HG02938 (cell line): Measurements from ENCODE around the gene DDX20.
"Not testable (repeated sequence)": the region's sequence is repeated elsewhere in the genome, so short reads cannot be mapped to it uniquely, and the experiment has no call there.

ENCODE experiments used
- ATAC-seq: cut with Tn5 transposase; IDR thresholded peaks from one replicate; pipeline ENCODE4 v1.9.1; 2021; ENCODE audit warnings: mild to moderate bottlenecking, moderate library complexity; ENCODE audit not compliant: unreplicated experiment

The DDX20 gene

GRCh38 chr1:111786669-111787207 is 31.0 kb downstream of the DDX20 start:
- ATAC-seq, result no peak

DNA sequence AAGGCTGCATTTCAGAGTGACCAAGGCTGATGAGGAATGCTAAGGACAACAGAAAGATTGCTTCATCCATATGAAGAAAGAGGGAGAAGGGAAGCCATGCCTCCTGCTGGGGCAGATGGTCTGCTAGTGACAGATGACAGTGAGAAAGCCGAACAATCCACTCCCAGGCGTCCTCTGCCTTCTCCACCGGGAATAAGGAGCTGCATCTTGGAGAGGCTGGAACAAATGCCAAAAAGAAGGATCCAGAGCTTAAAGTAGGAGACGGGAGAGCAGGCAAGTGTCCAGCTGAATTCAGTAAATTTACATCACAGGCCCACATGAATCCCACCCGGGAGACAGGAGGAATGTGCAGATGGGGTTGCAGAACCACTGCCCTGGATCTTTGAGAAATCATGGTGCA is 33.4 kb downstream of the DDX20 start:
- ATAC-seq, result no peak

GRCh38 chr1:111789666-111790316 is 34.1 kb downstream of the DDX20 start:
- ATAC-seq, result no peak

GRCh38 chr1:111791776-111792175 is 36.1 kb downstream of the DDX20 start:
- no peak for ATAC-seq

DNA sequence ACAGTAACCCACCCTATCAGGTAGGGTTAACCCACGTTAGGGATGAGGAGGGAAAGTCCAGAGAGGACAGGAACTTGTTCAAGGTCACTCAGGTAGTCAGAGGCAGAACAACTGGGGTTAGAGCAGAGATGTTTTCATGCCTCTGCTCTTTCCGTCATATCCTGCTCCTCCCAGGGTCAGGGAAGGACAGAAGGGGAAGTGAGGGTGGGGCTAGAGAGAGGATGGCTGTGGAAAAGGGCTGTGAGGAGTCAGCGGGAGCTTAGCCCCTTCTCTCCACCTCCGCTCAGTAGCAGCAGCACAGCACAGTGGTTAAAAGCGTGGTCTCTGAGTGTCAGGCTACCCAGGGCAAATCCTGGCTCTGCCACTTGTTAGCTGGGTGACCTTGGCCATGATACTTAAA is 36.5 kb downstream of the DDX20 start:
- ATAC-seq, result no peak

DNA sequence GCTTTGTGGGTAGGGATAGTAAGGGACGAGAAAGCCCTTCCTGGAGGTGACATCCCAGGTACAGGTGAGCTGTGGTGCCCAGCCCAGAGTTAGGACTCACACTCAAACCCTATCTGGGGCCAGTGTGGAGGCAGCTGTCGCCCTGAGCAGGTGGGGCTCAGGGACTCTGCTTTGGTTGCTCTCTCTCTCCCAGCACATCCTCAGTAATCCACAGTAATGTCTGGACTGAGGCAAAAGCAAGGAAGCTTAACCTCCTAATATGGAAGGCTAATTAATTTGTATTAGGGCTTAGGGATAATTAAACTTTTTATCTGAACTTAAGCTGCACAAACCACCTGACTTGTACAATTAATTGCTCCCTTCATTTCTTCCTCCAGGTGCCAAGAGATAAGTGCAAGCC is 38.2 kb downstream of the DDX20 start:
- no peak for ATAC-seq

- ATAC-seq, result no peak
Observed at GRCh38 chr1:111795401-111795800, 39.7 kb downstream of the DDX20 start.

DNA sequence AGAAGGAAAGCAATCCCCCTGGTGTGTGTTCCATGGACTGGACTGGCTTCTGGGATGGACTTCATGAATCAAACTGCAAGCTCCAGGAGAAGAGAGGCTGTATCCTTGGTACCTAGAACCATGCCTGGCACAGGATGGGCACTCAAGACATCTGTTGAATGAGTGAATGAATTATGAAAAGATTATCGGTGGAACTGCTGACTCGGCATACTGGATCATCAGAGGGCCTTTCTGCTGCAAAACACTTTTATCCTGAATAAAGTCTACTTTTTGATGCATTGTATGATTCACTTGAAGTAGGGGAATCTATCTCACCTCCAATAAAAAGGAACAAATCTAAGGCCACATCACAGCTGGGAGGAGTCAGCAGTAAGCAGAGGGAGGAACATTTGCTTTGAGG is 42.9 kb downstream of the DDX20 start:
- ATAC-seq, result no peak

DNA sequence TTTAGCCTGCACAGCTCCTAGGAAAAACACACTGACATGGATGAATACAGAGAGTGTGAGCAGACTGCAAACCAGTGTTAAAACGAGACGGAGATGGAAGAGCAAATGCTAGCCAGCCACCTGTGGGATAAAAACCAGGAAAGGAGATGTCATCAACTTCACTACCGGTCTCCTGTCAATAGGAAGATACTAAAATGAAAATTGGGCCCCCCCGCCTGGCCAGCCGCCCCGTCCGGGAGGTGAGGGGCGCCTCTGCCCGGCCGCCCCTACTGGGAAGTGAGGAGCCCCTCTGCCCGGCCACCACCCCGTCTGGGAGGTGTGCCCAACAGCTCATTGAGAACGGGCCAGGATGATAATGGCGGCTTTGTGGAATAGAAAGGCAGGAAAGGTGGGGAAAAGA is 44.0 kb downstream of the DDX20 start:
- not testable (repeated sequence) for ATAC-seq

- ATAC-seq, result no peak
Observed at GRCh38 chr1:111801071-111801850, 45.6 kb downstream of the DDX20 start.

GRCh38 chr1:111802110-111802509 is 46.4 kb downstream of the DDX20 start:
- ATAC-seq, result no peak

DNA sequence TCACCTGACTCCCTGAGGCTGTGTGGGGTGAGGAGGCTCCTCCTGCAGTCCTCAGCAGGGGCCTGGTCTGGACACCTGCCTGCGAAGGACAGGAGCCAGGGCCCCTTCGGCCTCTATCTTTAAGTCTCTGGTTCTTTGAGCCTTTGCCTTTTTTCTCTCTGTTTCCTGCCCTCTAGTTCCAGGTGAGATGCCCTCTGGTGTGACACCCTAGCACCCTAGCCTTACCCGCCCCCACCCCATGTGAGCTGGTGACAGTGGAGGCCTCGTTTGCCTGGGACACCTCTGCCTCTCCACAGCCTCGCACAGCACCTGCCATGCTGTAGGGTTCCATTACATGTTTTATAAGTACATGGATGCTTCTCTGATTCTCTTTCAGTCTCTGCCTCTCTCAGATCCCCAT is 47.3 kb downstream of the DDX20 start:
- ATAC-seq, result no peak

- no peak for ATAC-seq
Observed at GRCh38 chr1:111803951-111804350, 48.2 kb downstream of the DDX20 start.

DNA sequence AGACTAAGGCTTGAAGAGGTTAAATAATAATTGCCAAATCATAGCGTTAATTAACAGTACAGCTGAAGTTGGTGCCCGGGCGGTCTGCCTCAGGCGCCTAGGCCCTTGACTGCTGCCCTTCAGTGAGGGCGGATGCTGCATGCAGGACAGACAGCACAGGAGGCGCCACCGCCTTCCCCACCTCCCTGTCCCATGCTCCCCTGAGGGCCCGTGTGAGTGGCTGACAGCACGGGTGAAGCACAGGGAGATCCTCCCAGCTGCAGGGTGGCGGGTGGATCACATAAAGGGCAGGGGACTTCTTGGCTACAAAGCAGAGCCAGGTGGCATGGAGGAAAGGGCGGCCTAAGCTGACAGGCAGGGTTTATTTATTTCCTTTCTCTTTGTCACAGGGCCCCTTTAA is 49.1 kb downstream of the DDX20 start:
- no peak for ATAC-seq

DNA sequence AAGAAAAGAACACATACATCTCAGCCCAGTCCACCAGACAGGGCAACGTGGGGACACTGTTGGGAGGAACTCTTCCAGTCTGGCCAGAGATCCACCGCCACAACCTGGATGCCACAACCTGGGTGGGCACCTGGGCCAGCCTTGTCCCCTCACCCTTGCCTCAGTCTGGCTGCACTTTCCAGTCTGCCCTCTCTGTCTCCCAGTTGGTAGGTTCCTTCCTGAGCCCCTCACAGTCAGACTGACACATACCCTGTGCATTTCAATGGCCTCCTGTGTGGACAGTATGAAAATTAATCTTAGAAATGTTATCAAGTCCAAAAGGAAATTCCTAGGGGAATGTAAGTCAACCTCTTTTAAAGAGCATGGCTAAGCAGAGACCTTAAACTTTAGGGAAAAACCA is 49.5 kb downstream of the DDX20 start:
- ATAC-seq, result no peak

DNA sequence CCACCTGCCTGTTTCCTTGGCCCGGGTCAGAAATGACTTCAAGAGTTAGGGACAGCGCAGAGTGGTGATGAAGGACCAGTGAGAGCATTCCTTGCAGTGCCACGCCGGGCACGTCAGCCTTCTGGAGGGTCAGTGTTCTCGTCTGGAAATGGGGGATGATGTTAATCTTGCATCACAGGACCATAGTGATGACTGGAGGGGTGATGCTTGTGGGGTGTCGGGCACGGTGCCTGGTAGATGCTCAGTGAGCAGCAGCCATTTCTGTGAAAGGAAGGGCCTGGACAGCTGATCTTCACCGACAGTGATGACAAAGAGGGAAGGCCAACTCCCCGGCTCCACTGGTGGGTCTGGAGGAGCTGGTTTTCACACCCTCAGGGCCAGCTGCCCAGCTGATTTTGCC is 56.2 kb downstream of the DDX20 start:
- no peak for ATAC-seq

GRCh38 chr1:111812306-111812705 is 56.6 kb downstream of the DDX20 start:
- ATAC-seq, result no peak

DNA sequence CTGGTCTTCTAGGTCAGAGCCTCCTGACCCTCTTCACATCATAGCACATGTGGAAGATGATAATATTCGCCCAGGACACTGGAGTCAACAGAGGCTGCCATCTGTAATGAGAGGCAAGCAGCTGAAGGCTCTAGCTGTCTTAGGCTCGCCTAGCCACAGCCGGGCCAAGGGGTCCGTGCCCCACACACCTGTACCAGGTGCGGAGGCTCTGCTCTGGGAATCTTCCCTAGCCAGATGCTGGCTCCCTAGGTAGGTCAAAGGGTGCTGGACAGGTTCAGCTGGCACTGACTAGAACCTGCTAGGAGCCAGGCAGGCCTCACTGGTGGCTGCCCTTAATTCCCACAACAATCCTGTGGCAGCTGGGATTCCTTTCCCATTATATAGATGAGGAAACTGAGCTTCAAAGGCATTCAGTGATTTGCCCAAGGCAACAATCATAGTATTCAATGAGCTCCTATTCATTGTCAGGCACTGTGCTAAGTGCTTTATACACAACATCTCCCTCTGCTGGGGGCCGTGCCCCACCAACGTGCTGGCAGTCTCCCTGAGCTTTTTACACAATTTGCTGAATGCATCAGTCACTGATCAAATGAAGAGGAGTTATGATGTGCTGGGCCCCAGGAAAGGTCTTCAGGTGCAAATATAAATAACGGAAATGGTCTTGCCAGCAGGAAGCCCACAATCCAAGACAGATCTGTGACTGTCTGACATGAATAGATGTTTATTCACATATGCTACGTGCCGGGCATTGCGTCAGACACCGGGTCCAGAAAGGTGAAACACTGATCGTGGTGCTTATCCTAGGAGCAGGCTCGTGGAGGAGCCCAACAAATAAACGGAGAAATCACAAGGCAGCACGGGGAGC is 58.0 kb downstream of the DDX20 start:
- no peak for ATAC-seq

DNA sequence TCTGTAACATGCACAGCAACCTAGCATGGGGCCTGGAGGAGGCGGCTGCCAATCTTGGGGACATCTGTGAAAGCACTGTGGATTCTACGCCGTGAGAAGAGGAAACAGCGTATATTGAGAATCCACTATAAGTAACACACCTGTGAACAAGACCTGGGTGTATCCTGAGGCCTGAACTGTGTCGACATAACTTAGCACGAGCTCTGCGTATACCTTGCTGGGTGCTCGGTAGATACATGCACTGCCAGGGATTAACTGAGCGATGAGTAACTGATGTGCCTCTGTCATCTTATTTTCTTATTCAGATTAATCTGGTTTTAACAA is 58.6 kb downstream of the DDX20 start:
- ATAC-seq, result no peak

DNA sequence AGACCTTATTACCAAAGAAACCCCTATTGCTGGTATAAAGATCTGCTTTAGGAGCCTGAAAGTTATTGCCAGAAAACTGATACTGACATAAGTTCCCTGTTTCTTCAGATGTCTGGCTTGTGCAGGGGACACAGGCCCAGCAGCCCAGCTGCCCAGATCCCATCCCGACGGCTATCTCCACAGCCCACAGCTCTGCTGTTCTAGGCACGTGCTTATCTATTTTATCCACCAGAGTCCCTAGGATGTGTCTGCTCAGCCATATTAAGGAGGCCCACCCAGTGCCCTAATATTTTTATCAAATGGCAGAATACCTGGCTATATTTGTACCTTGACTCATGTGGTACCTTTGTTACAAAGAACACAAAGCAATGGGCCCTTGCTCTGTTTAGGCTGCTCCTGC is 58.9 kb downstream of the DDX20 start:
- ATAC-seq, result no peak
